ENCODE results near the gene NAALADL2. TPM values are rescaled to one million over a fixed set of nuclear protein-coding genes. Genes with fewer than 3 reads are reported as not detected.

Gene NAALADL2
- total and polyA plus RNA-seq, 4 donors: 0.28 to 4.6 (median 3.1) TPM

DNA sequence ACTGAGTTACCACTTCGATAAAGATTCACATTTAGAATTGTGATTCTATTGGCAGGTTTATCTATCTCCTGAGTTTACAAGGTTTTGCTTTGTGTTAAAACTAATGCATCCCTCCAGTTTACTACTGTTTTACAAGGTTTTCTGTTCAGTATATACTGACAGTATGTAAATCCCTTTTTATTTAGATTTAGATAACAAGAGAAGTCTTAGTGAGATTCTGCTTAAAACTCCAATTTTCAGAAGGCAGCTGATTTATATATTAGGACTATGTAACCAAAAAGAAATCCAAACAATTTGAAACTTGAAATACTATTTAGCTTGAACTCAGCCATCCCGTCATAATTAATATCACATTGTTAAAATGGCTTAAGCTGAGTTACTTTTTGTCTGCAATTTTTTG lies 619.2 kb downstream of the NAALADL2 start (continued):
- TF ChIP-seq, protein P1, sequence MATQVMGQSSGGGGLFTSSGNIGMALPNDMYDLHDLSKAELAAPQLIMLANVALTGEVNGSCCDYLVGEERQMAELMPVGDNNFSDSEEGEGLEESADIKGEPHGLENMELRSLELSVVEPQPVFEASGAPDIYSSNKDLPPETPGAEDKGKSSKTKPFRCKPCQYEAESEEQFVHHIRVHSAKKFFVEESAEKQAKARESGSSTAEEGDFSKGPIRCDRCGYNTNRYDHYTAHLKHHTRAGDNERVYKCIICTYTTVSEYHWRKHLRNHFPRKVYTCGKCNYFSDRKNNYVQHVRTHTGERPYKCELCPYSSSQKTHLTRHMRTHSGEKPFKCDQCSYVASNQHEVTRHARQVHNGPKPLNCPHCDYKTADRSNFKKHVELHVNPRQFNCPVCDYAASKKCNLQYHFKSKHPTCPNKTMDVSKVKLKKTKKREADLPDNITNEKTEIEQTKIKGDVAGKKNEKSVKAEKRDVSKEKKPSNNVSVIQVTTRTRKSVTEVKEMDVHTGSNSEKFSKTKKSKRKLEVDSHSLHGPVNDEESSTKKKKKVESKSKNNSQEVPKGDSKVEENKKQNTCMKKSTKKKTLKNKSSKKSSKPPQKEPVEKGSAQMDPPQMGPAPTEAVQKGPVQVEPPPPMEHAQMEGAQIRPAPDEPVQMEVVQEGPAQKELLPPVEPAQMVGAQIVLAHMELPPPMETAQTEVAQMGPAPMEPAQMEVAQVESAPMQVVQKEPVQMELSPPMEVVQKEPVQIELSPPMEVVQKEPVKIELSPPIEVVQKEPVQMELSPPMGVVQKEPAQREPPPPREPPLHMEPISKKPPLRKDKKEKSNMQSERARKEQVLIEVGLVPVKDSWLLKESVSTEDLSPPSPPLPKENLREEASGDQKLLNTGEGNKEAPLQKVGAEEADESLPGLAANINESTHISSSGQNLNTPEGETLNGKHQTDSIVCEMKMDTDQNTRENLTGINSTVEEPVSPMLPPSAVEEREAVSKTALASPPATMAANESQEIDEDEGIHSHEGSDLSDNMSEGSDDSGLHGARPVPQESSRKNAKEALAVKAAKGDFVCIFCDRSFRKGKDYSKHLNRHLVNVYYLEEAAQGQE (IDR thresholded peaks at IDR 0.05): no peak
- TF ChIP-seq, protein P2, sequence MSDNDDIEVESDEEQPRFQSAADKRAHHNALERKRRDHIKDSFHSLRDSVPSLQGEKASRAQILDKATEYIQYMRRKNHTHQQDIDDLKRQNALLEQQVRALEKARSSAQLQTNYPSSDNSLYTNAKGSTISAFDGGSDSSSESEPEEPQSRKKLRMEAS (IDR thresholded peaks at IDR 0.05): no peak
- TF ChIP-seq YY1 (IDR thresholded peaks at IDR 0.05) (no peak), RAD21 (IDR thresholded peaks at IDR 0.05) (no peak), SP1 (IDR thresholded peaks at IDR 0.05) (no peak), FOXA2 (IDR thresholded peaks at IDR 0.05) (no peak)

DNA sequence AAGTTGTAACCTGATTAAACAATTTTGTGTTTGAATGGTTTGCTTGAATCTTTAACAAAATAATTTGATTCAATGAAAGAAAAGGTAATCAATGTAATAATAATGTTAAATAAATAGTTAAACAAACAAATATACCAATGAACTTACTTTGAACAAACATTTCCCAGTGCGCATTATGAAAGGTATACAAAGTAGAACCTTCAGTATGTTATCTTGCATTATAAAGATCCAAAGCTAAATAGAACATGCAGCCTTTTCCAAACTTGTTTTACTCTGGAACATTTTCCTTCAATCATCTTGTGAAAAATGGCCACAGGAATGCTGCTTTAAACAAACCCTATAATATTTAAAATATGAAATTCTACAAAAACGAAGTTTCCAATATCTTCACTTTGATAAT lies 620.0 kb downstream of the NAALADL2 start:
- H3K27me3 ChIP-seq (ENCODE audit: control insufficient read depth in 4 of 4, insufficient read depth in 4 of 4, low read length in 3 of 4): no peaks in the 10 kb centered on the region
- no peaks in the 10 kb centered on the region for H3K36me3 ChIP-seq (ENCODE audit: control insufficient read depth in 4 of 4, insufficient read depth in 3 of 4, low read depth in 1 of 4, low read length in 3 of 4)
- DNase-seq (ENCODE audit: low spot score): no peak

DNA sequence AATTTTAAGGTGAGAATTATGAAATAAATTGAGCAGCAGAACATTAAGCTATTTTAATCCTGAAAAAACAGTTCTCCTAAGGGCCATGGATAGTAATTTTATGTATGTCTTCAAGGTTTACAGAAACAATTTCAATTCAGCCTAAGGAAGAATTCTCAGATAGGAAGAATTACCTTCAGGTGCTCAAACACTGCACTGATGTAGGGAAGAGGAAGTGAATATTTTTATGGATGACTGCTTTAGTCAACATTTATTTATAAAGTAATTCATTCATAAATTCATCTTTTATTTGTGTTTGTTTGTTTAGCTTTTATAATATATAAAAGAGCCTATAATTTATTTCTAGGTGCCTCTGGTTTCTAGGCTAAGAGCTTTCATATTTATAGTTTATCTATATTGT lies 620.7 kb downstream of the NAALADL2 start:
- Histone ChIP-seq H3K36me3 (ENCODE audit: control insufficient read depth in 4 of 4, insufficient read depth in 3 of 4, low read depth in 1 of 4, low read length in 3 of 4) (no peaks in the 10 kb centered on the region), H3K9ac (ENCODE audit: low read depth in 1 of 2, low read length in 2 of 2) (no peak overlapping the region), H3K27me3 (ENCODE audit: control insufficient read depth in 4 of 4, insufficient read depth in 4 of 4, low read length in 3 of 4) (no peaks in the 10 kb centered on the region), H3K27ac (ENCODE audit: low read depth in 1 of 2, low read length in 2 of 2) (no peak overlapping the region), H3K4me1 (ENCODE audit: control insufficient read depth in 4 of 4, insufficient read depth in 4 of 4, low read length in 3 of 4) (no peaks in the 10 kb centered on the region), H3K9me3 (ENCODE audit: control insufficient read depth in 4 of 4, low read length in 3 of 4) (no peaks in the 10 kb centered on the region), H3K4me3 (ENCODE audit: low read depth in 1 of 3, low read length in 3 of 3) (no peak overlapping the region)
- no peak for DNase-seq (ENCODE audit: low spot score)
- TF ChIP-seq SP1 (IDR thresholded peaks at IDR 0.05) (no peak), FOXA1 (IDR thresholded peaks at IDR 0.05) (no peak), RAD21 (IDR thresholded peaks at IDR 0.05) (no peak), RXRA (IDR thresholded peaks at IDR 0.05) (no peak), GABPA (IDR thresholded peaks at IDR 0.05 in 1 of 2, conservative IDR thresholded peaks at IDR 0.05 in 1 of 2) (no peak), YY1 (IDR thresholded peaks at IDR 0.05) (no peak), HNF4G (IDR thresholded peaks at IDR 0.05) (no peak), HNF4A (conservative IDR thresholded peaks at IDR 0.05) (no peak), JUND (IDR thresholded peaks at IDR 0.05) (no peak)
- TF ChIP-seq, protein P2 (IDR thresholded peaks at IDR 0.05): no peak
- TF ChIP-seq, protein P1 (IDR thresholded peaks at IDR 0.05): no peak
- TF ChIP-seq, protein P3, sequence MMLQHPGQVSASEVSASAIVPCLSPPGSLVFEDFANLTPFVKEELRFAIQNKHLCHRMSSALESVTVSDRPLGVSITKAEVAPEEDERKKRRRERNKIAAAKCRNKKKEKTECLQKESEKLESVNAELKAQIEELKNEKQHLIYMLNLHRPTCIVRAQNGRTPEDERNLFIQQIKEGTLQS (IDR thresholded peaks at IDR 0.05): no peak
- TF ChIP-seq, protein P4, sequence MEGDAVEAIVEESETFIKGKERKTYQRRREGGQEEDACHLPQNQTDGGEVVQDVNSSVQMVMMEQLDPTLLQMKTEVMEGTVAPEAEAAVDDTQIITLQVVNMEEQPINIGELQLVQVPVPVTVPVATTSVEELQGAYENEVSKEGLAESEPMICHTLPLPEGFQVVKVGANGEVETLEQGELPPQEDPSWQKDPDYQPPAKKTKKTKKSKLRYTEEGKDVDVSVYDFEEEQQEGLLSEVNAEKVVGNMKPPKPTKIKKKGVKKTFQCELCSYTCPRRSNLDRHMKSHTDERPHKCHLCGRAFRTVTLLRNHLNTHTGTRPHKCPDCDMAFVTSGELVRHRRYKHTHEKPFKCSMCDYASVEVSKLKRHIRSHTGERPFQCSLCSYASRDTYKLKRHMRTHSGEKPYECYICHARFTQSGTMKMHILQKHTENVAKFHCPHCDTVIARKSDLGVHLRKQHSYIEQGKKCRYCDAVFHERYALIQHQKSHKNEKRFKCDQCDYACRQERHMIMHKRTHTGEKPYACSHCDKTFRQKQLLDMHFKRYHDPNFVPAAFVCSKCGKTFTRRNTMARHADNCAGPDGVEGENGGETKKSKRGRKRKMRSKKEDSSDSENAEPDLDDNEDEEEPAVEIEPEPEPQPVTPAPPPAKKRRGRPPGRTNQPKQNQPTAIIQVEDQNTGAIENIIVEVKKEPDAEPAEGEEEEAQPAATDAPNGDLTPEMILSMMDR (IDR thresholded peaks at IDR 0.05; ENCODE audit: low read depth, low read length, missing input control): no peak

More for the DNA sequence above, 620.0 kb downstream of the NAALADL2 start:
- H3K4me3 ChIP-seq (ENCODE audit: low read depth in 1 of 3, low read length in 3 of 3): no peak overlapping the region
- H3K9ac ChIP-seq (ENCODE audit: low read depth in 1 of 2, low read length in 2 of 2): no peak overlapping the region
- TF ChIP-seq YY1 (IDR thresholded peaks at IDR 0.05): no peak
- H3K27ac ChIP-seq (ENCODE audit: low read depth in 1 of 2, low read length in 2 of 2): no peak overlapping the region
- H3K4me1 ChIP-seq (ENCODE audit: control insufficient read depth in 4 of 4, insufficient read depth in 4 of 4, low read length in 3 of 4): no peaks in the 10 kb centered on the region
- 73% methylated on average over 2 of the region's 2 CpGs for WGBS
- no peaks in the 10 kb centered on the region for H3K9me3 ChIP-seq (ENCODE audit: control insufficient read depth in 4 of 4, low read length in 3 of 4)

All from liver (tissue), 9 donors.